UCSD-AML1 (cell line): ENCODE data around the gene IL15.
"Not testable (repeated sequence)": the region's sequence is repeated elsewhere in the genome, so short reads cannot be mapped to it uniquely, and the experiment has no call there.

ENCODE experiments used
- DNase-seq: peaks from one replicate; lab custom pipeline; 2025; ENCODE audit not compliant: unreplicated experiment; lab: John Stamatoyannopoulos, UW

IL15 gene

GRCh38 chr4:141697116-141697515, 60.7 kb downstream of the IL15 start:
- no peak for DNase-seq

GRCh38 chr4:141702472-141703182, 66.2 kb downstream of the IL15 start:
- no peak for DNase-seq

DNA sequence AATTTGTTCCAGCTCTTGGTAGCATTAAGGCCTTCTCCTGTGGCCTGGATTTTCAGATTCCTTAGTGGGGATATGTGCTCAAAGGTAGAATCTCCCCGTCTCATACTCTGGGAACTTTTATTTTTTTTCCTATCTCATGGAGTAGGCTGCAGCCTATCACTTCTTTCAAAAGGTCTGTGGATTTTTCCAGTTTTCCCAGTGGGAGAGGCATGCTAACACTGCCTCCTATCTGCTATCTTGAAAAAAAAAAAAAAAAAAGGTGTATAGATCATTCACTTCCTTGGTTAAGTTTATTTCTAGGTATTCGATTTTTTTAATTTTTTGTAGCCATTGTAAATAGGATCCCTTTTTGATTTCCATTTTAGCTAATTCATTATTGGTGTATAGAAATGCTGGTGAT, 67.1 kb downstream of the IL15 start:
- DNase-seq: no peak

DNA sequence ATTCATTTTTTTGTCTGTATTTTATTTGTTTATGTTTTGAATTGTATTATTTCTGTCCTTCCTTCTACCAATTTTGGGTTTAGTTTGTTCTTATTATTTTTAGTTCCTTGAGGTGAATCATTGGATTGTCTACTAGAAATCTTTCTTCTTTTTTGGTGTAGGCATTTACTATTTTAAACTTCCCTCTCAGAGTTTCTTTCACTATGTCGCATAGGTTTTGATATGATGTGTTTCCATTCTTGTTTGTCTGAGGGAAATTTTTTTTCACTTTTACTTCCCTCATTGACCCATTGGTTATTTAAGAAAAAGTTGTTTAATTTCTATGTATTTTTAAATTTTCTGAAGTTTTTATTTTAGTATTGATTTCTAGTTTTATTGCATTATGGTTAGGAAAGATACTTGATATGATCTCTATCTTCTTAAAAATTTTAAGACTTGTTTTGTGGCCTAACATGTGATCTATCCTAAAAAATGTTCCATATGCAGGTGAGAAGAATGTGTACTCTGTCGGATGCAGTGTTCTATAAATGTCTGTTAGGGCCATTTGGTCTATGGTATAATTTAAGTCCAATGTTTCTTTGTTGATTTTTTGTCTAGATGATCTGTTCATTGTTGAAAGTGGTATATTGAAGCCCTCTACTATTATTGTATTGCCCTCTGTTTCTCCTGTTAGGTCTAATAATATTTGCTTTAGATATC, 68.8 kb downstream of the IL15 start:
- no peak for DNase-seq

GRCh38 chr4:141705747-141706377, 69.5 kb downstream of the IL15 start:
- no peak for DNase-seq

GRCh38 chr4:141706445-141706844, 70.1 kb downstream of the IL15 start:
- no peak for DNase-seq

DNA sequence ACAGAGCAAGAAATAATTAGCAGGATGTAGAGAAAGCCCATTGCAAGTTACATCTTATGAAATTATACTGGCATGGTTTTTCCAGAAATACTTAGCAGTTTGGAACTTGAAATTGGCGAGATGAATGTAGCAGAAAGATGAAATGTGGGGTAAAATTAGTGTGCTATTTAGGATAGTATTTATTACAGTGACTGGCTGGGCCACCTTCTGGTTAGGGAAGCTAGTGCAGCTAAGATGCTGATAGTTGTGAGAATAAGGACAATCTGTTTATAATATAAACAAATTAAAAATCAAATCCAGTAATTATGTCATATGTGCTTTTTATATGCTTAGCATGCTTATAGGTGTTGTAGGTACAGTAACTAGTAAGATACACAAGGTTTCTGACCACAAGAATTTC, 74.8 kb downstream of the IL15 start:
- DNase-seq: no peak

GRCh38 chr4:141713185-141713584, 76.8 kb downstream of the IL15 start:
- no peak for DNase-seq

DNA sequence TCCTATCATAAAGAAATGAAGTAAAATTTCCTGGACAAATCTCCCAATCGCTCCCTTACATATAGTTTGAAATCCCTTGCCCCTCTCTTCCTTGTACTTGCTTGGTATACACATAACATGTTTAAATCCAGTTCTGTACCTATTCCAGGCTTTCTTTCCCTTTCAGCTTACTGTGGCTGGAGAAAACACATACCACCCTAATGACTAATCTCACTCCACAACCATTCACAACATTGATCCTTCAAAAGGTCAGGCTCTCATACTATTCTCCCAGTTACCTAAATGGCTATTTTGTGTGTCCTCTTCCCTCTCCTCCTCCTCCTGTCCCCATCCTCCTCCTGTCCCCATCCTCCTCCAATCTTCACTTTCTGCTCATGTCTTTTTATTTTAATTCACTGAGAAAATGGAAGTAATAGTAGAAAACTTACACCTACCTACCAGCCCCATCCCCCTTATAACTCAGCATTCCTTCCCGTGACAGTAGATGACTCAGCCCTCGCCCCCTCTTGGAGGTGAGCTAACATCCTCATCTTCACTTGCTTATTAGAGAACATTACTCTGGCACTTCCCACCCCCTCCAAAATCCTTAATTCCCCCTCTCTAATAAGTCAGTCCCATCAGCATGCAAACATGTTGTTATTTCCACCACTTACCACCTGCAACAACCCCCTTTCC, 77.5 kb downstream of the IL15 start:
- no peak for DNase-seq

- no peak for DNase-seq
These were observed 83.2 kb downstream of the IL15 start for GRCh38 chr4:141719585-141719984.

GRCh38 chr4:141721174-141721573, 84.8 kb downstream of the IL15 start:
- DNase-seq: no peak

GRCh38 chr4:141724646-141725045, 88.3 kb downstream of the IL15 start:
- no peak for DNase-seq

GRCh38 chr4:141727420-141727819, 91.0 kb downstream of the IL15 start:
- no peak for DNase-seq

DNA sequence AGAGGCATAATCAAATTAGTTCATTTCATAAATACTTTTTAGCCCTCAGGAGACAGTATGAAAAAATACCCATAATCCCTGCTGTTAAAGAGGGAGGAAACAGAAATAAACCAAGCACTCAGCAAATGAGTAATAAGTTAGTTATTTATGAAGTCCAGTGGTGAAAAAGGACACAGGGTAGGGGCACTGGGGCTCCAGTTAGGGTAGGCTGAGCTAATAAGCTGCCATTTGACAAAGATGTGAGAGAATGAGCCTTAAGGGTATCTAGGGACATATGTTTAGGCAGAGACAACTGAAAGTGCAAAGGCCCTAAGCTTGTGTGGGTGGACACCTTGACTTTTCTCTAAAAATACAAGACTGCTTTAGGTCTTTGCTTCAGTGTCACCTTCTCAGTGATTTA, 94.4 kb downstream of the IL15 start:
- DNase-seq: no peak

GRCh38 chr4:141731481-141731880, 95.1 kb downstream of the IL15 start:
- no peak for DNase-seq

DNA sequence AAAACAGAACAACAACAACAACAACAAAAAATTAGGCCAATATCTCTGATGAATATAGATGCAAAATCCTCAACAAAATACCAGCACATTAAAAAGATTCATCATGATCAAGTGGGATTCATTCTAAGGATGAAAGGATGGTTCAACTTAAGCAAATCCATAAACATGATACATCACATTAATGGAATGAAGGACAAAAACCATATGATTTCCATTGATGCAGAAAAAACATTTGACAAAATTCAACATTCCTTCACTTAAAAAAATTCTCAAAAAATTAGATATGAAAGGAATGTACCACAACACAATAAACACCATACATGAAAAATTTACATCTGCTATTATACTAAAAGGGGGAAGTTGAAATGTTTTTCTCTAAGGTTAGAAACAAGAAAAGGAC, 103.3 kb downstream of the IL15 start:
- DNase-seq: no peak

DNA sequence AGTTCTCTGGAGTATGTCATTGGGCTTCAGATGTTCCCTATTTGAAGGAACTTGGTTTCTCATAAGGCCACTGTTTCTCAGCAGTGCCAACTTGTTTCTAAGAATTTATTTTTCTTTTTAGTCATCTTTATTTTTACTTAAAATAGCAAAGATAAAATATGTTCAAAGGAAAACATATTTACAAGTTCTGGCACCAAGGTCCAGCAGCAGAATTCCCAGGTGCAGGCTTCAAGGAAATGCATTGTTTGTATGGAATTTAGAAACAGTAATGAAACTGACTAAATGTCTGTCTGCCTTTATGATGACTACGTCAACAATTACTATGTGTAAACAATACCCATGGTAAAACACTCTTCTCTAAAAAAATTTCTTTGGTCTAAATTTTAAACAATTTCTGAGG, 109.6 kb downstream of the IL15 start:
- no peak for DNase-seq

DNA sequence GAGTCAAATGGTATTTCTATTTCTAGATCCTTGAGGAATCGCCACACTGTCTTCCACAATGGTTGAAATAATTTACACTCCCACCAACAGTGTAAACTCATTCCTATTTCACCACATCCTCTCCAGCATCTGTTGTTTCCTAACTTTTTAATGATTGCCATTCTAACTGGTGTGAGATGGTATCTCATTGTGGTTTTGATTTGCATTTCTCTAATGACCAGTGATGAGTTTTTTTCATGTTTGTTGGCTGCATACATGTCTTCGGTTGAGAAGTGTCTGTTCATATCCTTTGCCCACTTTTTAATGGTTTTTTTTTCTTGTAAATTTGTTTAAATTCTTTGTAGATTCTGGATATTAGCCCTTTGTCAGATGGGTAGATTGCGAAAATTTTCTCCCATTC, 115.4 kb downstream of the IL15 start:
- DNase-seq: not testable (repeated sequence)

- no peak for DNase-seq
These were observed 120.9 kb downstream of the IL15 start for GRCh38 chr4:141757287-141757686.

DNA sequence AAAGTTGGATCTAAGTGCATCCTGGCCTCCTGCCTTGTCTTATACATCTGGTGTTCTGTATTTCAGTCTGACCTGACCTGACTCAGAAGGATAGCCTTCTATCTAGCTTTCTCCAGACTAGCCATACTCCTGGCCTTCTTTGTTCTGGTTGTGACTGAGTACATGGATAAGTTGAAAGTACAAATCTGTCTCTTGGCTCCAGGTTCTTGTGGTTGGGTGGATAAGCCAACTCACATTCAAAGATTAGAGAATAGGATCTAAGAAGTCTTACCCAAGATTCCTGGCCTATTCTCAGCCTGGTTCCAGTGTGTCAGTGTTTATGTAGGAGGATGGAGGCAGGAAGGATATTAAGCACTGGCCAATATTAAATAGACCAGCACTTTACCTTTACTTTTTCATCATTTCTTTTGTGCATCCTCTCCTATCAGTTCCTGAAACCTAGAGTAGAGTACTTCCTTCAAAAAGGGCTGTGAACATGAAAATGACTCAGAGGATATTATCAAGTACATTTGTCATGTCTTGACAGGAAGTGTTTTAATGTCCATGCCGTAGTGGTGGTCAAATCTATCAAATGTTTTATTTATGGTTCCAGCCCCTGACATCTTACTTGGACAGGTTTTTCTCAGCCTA, 123.5 kb downstream of the IL15 start:
- DNase-seq: no peak

DNA sequence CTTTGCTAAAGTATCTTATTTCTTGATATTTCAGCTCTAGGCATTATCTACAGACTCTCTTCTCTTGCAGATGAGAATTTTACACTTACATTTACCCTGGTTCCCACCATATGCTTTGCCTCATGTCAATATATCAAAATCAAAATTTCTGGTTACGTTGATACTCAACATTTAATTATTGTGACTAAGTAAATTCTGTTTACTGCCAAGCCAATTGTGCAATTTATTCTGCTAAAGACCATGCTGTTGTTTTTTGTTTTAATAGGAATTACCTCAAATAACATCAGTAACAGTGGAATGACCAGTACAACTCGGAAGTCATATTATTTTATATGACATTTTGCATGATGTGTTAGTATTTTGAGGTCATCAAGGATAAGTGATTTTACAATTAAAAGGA, 125.5 kb downstream of the IL15 start:
- no peak for DNase-seq
